CD4-positive, alpha-beta T cell treated with Interleukin-6 for 4 hours (primary cell): ENCODE measurements around the gene SERPINA1.
"Not testable (repeated sequence)": the region's sequence is repeated elsewhere in the genome, so short reads cannot be mapped to it uniquely, and the experiment has no call there.

Source experiments
- DNase-seq: peaks from one replicate; pipeline ENCODE4 v3.0.0-alpha.2; 2020; ENCODE audit warnings: mixed read lengths

The SERPINA1 gene

DNA sequence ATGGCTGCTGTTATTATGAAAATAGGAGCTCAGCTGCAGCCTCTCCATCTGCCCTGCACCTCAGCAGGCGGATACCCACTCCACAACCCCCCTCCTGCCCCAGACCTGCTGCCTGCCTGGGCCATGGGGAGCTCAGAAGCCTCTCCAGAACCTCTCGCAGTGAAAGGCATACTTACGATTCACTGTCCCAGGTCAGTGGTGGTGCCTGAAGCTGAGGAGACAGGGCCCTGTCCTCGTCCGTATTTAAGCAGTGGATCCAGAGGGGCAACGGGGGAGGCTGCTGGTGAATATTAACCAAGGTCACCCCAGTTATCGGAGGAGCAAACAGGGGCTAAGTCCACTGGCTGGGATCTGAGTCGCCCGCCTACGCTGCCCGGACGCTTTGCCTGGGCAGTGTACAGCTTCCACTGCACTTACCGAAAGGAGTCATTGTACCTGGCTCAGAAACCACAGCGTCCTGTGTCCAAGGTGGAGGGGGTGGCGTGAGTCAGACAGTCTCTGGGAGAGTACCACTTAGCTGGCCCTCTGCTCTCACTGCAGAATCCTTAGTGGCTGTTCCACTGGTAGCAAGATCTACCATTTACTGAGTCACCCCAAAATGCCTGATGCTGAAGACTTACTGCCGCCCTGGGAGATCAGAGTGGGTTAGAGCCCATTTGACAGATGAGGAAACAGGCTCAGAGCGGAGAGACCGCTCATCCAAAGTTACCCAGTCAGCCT lies at the start of gene SERPINA1:
Gene SERPINA1 (minus strand): TSS at position 219 of the 720 bp plus-strand sequence. CDS start 5,365 bp downstream, outside the sequence.
- no peak for DNase-seq

DNA sequence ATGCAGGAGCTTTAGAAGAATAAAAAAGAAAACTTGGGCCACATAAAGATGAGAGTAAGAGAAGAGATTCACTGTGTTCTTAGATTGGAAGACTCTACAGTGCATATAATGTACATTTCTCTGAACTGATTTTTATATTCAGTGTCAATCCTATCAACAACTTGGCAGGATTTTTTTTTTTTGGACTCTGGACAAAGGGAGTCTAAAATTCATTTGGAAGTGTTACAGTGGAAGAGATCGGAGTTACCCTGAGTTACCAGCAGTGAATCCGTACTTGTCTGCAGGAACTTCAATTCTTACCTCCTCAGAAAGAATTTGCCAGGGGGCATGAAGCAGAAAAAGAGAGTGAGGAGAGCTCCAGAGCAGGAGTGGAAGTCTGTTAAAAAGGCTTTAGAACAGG lies 40.2 kb upstream of the SERPINA1 start:
- no peak for DNase-seq

DNA sequence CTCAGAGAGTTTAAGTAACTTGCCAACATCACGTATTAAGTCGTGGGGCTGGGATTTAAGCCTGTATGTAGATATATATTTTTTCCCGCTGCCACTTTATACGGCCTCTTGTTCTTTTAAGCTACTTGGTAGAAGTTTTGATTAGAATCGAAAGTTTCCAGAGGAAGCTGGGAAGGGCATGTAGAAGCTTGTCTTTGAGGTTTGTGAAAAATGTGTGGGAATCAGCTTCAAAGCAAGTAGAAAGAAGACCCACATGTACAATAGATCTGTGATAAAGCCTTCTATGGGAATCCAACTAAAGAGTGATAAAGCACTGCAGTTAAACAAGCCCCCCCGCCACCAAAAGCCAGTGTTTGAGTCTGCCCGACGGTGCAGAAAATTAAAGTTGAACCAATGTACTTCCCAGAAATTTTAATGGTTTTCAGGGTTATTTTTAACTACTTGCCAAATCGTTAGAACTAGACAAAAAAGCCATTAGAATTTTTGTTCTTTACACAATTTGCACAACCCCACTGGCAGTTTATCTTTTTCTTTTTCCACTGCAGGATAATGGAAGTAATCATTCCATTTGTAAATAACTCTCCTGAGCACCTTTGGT lies 38.7 kb upstream of the SERPINA1 start:
- DNase-seq = no peak

DNA sequence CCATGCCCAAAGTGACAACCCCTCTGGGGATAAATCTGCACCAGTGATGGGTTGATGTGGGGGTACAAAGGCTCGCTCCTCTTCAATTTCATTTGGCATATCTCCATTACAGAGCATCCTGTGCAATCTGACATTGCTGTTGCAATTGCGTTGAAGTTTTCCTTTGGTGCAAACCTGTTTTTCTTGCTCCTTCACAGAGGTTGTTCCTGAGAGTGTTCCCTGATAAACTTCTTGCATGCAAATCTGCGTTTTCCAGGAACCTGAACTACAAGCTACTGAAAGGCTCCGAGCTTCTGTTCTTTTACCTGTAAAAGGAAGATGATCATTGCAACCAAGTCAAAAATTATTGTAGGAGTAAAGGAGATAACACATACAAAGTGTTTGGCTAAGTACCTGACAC lies 38.1 kb upstream of the SERPINA1 start:
- no peak for DNase-seq

DNA sequence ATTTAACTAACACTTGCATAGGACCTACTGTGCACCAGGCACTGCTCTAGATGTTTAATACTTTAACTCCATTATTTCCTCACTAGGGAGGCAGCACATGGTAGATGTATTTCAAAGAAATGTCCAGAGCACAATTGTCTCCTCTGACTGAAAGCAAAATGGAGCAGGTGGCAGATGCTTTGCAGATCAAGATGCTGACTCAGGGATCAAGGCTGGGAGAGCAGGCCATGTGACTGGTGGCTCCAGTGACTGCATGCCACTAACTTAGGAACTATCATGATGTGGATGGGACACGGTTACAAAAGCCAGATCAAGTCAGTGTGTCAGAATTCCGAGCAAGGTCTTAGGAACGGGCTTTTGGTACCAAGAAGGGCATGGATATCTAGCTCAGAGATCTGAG lies 36.0 kb upstream of the SERPINA1 start:
- DNase-seq = no peak

DNA sequence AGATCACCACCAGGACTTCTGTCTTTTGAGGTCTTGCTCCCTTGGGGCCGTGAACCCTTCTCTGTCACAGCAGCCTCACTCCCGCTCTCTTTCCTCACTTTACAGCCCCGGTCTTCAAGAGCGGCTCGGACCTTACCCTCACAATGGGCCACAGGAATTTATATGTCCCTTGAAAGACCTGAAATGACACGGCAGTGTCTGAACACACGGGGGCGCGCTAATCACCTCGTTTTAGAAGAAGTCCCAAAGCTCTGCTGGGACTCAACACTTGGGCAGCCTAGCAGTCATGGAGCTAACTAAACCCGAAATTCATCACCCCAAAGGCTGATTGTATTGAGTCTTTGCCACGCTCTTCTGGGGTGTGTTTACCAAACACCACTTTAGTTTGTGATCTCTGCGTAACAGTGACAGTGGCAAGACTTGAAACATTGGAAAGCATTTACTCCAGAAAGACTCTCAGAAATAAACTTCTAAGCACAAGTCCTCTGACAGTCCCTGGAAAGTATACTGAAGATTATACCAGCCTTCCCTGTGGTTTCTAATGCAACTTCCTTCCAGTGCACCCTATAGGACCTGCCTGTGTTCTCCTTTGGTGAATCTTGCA lies 35.2 kb upstream of the SERPINA1 start:
- peak; percentile 15 for DNase-seq

- no peak for DNase-seq
Measured at GRCh38 chr14:94421316-94421715, 32.9 kb upstream of the SERPINA1 start.

DNA sequence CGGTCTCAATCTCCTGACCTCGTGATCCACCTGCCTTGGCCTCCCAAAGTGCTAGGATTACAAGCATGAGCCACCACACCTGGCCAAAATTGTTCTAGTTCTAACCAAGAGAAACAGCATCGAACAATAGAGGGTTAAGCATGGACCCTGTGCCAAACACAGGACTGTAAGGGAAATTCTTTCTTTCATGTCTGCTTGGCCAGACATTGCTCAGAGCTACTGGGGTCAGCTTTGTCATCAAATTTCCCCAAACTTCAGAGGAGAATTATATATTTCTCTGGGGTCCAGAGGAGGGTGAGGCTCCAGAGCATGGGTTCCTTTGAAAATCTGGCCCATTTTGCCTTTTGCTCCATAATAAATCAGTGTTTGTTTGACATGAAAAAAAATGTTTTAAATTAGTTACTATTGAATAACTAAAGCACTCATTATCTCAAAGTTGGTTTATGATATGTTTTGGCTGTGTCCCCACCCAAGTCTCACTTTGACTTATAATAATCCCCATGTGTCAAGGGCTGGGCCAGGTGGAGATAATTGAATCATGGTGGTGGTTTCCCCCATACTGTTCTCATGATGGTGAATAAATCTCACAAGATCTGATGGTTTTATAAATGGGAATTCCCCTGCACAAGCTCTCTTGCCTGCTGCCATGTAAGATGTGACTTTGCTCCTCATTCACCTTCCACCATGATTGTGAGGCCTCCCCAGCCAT lies 29.2 kb upstream of the SERPINA1 start:
- not testable (repeated sequence) for DNase-seq

DNA sequence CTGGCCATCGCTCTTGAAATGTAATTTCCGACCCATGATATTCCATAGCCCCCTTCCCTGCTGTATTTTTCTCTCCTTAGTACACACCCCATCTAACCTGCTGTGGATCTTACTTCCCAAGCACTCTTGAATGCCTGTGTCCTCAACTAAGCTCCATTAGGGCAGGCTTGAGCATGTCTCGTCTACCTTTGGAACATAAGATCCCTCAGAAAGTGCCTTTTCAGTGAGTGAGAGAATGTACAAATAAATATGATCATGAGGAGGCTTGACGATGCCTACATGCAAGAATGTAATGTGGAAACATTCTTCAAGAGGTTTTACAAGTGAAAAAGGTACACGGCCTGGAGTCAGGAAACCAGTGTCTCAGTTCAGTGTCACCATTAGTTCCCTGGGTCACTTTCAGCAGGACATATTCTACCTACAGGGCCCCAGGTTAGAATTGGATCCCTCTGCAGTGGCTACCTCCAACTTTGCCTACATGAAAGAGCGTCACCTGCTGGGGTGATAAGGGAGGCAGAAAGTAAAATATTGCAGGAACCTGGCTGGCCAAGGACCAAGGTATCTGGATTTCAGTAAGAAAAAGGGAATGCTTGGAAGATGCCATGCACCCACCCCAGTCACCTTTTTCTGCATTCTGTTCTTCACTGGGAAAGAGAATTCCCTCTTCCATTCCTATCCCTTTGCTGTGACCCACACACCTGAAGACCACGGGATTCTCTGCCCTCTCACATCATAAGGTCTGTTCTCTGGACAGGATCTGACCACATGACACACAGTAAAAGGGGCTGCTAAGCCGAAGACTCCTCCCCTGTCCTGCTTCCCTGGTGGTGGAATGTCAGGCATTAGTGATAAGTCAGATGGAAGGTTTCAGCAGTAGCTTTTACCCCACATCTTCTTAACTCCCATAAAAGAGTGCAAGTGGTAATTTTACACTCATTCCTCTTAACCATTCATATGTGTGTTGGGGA lies 24.6 kb upstream of the SERPINA1 start:
- no peak for DNase-seq

DNA sequence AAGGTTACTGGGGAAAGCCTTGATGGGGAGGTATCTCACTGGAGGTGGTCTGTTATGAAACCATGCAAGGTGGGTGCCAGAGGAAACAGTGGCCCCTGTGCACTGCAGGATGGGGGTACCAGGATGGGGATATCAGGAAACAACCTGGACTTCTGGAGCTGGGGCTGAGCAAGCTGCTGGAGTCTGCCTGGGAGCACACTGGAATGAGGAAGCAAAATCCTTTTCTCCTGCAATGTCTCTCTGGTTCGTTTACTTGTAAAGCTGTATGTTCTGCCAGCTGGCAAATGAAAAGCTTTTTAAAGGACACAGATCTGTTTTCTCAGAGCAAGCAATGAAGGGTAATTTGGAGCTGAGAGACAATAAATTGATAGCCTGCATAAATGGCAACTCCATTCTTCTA lies 23.2 kb upstream of the SERPINA1 start:
- DNase-seq = no peak

DNA sequence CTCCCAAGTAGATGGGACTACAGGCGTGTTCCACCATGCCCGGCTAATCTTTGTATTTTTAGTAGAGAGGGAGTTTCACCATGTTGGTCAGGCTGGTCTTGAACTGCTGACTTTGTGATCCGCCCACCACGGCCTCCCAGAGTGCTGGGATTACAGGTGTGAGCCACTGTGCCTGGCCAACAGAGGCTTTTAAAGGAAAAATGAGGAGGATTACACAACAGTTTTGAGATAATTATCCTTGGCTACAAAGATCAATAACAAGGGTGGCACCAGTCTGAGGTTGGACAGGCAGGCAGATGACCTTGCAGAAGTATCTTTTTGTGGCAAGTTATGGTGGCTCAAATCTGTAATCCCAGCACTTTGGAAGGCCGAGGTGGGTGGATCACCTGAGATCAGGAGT lies 21.0 kb upstream of the SERPINA1 start:
- not testable (repeated sequence) for DNase-seq

GRCh38 chr14:94408546-94409095 lies 20.2 kb upstream of the SERPINA1 start:
- DNase-seq = no peak

DNA sequence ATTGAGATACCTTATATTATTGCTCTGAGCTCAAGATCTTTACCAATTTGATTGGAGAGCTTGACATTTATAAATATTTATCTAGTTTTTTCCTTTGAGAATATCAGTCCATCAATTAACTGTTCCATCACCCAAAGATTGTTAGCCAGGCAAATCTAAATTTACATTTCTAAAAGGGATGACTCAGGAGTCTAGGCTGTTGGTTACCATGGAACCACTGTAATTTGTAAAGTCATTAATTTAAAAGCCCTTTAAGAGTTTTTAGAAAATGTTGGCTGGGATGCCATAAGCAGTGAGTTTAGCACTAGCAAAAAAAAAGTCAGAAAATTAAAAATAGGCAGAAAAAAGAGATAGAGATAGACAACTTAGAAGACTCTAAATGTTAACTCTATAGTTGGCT lies 19.5 kb upstream of the SERPINA1 start:
- DNase-seq = no peak

GRCh38 chr14:94406910-94407309 lies 18.5 kb upstream of the SERPINA1 start:
- DNase-seq = no peak

DNA sequence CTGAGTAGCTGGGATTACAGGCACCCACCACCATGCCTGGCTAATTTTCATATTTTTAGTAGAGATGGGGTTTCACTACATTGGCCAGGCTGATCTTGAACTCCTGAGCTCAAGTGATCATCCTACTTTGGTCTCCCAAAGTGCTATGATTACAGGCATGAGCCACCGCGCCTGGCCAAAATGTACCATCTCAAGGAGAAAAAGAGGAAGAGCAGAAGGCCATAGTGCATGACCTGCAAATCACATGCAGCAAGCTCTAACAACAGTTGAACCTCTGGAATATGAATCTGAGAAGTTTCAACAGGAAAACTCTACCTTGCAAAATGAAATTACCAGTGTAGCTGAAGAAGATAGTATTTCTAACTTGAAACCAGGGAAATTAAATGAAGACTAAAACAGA lies 17.1 kb upstream of the SERPINA1 start:
- no peak for DNase-seq

DNA sequence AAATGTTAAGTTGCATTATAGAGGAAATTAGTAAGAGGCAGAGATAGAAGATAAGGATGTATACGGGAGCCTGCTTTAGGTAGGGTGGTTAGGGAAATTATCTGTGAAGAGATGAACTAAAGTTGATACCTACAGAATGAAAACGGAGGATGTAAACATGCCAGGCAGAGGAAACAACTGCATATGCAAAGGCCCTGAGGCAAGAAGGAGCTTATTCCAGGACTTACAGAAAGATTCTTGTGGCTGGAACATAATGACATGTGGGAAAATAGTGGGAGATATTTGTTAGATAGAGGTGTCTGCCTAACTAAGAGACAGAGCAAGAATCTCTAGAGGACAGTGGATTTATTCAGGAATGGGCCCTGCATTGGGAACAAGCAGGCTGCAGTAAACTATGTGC lies 16.2 kb upstream of the SERPINA1 start:
- no peak for DNase-seq

- DNase-seq = no peak
Measured at GRCh38 chr14:94403312-94403932, 15.0 kb upstream of the SERPINA1 start.

DNA sequence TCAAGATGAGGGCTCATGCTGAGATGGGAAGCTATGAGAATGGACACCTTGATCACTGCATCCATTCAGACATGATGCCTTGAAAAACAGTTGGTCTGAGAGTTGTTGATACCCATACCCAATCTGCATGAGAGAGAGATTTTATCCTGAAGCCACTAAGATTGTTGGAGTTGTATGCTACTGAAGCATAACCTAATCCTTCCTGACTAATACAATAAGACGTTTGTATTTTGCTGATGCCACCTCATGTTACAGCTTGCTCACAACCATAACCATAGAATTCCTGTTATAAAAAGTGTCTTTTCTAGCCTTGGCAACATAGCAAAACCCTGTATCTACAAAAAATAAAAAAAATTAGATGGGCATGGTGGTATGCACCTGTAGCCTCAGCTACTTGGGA lies 12.7 kb upstream of the SERPINA1 start:
- DNase-seq = no peak

GRCh38 chr14:94400422-94400841 lies 12.0 kb upstream of the SERPINA1 start:
- no peak for DNase-seq

- no peak for DNase-seq
Measured at GRCh38 chr14:94398536-94398935, 10.1 kb upstream of the SERPINA1 start.

- DNase-seq = no peak
Measured at GRCh38 chr14:94398182-94398479, 9.7 kb upstream of the SERPINA1 start.
